ENCODE data around the gene ARFGAP2.
"Not testable (repeated sequence)": the region's sequence is repeated elsewhere in the genome, so short reads cannot be mapped to it uniquely, and the experiment has no call there.

ARFGAP2 gene

DNA sequence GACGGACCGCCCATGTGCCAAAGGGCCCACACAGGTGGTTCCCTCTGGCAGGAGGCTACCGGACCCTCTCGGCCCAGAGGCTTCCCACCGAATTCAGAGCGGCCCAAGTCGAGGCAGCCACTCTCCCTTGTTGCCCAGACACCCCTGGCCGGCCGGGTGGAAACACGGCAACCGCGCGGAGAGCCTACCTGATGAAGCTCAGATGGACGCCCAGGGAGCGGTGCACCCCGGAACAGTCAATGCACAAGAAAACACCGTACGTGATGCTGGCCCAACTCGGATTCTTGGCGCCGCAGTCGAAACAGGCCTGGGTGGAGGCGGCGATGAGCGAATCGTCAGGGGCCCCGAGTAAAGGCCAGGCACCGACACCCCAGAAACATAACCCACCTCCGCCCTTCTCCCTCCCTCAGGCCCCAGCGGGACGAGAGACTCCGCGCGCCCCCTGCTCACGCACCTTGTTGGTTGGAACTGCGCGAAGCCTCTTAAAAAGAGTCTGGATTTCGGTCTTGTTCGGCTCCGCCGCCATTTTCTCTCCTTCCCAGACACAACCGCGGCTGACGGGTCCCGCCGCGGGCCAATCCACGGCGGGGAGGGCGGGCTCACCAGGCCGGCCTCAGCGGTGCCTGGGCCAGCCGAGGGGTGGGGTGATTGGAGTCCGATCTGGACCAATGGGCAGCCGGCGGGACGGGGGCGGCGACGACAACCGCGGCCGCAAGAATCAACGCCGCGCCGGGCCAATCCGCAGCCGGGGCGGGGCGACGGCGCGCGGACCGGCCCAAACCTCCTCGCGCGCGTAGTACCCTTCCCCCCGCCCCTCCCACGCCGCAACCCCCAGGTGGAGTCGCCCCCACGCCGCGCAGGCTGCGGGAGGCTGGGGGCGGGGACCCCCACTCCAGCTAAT, at the start of gene ARFGAP2:
ARFGAP2 (minus strand) TSS at position 552 of the 901 bp plus-strand sequence; CDS start at position 526, 26 bp downstream.
- peak; percentile 99 for DNase-seq (ENCODE audit: low spot score)

DNA sequence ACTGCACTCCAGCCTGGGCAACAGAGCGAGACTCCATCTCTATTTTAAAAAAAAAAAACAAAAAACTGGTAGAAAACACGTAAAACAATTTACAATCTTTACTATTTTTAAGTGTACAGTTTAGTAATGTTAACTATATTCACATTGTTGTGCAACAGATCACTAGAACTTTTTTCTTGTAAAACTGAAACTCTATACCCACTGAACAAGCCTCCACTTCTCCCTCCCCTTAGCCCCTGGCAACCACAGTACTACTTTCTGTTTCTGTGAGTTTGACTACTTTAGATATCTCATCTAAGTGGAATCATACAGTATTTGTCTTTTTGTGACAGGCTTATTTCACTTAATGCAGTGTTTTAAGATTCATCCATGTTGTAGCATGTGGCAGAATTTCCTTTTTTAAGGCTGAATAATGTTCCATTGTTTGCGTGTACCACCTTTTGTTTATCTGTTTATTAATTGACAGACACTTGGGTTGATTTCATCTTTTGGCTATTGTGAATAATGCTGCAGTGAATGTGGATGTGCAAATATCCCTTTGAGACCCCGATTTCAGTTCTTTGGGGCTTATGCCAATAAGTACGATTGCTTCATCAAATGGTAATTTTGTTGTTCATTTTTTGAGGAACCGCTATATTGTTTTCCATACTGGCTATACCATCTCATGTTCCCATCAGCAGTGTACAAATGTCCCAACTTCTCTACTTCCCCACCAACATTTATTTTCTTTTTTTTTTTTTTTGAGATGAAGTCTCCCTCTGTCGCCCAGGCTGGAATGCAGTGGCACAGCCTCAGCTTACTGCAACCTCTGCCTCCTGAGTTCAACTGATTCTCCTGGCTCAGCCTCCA, 49.1 kb upstream of the ARFGAP2 start:
- DNase-seq (ENCODE audit: low spot score): no peak

DNA sequence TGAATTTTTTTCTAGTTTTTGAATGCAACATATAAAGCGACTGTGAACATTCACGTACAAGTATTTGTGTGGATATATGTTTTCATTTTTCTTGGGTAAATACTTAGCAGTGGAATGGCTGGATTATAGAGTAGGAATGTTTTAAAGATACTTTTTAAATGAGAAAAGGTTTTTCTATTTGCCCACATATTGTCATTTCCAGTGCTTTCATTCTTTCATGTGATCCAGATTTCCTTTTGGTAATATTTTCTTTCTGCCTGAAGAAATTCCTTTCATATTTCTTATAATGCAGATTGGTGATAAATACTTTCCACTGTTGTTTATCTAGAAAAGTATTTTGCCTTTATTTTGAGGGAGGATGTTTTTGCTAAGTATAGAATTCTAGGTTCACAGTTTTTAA, 46.0 kb upstream of the ARFGAP2 start:
- no peak for DNase-seq (ENCODE audit: low spot score)

DNA sequence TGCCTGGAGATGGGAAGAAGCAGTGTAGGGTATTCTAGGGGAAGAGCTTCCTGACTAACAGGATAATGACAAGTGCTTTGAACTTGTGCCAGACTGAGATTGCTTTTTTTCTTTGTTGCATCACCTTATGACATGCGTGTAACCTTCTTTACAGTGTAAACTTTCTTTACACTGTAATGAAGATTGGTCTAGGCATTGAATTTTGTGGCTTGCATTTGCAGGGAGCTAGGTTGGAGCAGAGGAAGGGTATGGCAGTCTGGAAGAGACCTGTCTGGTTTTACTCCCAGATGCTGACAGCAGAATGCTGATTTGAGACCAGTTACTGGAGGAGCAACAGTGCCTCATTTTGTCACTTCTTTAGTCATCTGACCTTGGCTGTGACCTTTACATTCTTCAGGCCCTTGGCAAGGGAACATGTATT, 43.7 kb upstream of the ARFGAP2 start:
- no peak for DNase-seq (ENCODE audit: low spot score)

DNA sequence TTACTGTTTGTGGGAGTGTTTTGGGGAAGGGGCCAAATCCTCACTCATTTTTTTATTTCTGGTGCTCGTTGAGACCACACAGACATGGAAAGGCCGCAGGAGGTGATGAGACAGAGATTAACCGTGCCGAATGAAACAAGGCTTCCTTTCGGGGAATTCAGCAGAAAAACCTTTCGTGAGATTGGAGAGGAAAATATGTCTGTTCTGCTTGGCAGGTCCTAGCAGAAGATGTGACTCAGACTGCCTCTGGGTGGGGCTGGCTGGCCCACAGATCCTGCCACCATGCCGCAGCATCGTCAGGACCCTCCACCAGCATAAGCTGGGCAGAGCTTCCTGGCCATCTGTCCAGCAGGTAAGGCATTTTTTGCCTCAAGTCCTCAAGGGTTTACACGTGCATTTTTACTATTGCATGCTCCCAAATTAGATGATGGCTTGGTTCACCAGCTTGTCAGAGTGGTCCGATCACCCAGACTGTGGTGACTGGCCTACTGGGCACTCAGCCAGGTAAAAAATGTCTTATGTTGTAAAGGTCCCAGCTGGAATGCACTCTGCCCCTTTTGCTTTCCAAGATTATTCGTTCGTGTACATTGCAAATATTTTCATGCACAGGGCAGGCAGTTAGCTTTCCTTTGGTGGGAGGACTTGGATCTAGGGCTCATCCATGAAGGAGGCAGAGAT, 39.6 kb upstream of the ARFGAP2 start:
- DNase-seq (ENCODE audit: low spot score): peak; percentile 61

DNA sequence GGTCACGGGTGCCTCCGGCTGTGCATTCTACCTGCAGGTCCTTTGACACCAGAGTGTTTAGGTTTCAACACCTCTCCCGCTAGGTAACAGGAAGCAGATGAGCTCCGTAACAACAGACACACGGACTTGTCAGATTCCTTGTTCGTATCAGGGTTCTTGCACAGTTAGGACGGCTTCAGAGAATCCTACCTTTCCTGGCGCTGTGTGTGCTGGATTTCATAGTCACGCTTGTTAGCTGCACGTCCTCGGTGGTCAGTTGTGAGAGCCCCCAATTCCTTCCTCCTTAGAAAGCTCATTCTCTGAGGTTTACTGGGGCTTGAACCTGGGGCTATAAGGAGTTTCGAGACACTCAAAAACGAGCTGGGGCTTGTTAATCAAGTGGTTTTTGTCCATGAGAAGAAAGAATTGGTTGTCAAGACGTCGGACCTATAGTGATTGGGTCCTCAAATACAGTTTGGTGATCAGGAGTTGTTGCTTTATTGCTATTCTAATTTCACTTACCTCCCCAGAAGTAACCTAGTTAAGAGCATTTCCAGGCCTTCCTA, 38.8 kb upstream of the ARFGAP2 start:
- no peak for DNase-seq (ENCODE audit: low spot score)

DNA sequence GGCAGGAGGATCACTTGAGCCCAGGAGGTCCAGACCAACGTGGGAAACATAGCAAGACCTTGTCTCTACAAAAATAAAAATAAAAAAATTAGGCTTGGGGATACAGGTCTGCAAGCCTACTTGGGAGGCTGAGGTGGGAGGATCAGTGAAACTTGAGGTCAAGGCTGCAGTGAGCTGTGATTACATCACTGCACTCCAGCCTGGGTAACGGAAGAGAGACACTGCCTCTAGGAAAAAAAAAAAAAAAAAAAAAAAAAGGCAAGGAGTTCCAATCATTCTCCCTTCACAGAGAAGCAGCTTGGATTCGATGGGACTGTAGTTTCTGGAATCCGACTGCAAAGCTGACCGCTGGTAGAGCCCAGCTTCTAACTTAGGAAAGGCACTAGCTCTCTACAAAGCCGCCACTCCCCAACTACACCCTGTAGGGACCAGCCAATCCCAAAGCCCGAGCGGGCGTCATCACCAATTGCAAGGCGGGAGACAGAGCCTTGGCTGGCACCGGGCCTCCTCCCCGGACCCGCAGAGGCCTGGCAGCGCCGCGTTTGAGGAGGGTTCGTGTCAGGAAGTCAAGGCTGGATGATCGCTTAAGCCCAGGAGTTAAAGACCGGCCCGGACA, 37.4 kb upstream of the ARFGAP2 start:
- DNase-seq (ENCODE audit: low spot score): peak; percentile 91

DNA sequence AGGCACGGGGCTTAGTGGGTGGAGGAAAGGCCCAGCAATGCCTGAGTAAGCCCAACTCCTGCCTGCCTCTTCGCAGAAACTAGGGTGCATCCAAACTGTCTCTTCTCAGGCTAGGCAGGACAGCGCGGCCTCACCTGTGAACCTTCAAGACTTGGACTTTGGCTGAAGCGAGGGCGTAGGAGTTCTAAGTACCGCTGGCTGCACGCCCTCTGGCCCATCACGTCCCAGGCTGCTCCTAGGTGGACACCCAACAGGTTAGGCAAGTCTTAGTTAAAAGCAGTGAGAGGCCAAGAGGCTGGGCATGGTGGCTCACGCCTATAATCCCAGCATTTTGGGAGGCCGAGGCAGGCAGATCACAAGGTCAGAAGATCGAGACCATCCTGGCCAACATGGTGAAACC, 36.3 kb upstream of the ARFGAP2 start:
- no peak for DNase-seq (ENCODE audit: low spot score)

DNA sequence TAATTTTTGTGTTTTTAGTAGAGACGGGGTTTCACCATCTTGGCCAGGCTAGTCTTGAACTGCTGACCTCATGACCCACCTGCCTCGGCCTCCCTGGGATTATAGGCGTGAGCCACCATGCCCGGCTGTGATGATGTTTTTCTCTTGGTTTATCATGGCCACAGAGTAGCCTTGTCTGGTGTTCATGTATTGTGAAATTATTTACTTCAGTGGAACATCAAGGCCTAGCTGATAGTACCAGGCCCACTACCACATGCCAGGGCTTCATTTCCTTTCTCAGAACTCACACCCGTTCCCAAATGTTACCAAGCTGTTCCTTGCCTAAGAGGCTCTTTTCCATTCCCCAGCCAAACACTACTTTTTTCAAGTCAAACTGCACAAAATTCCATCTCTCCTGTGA, 31.9 kb upstream of the ARFGAP2 start:
- no peak for DNase-seq (ENCODE audit: low spot score)

DNA sequence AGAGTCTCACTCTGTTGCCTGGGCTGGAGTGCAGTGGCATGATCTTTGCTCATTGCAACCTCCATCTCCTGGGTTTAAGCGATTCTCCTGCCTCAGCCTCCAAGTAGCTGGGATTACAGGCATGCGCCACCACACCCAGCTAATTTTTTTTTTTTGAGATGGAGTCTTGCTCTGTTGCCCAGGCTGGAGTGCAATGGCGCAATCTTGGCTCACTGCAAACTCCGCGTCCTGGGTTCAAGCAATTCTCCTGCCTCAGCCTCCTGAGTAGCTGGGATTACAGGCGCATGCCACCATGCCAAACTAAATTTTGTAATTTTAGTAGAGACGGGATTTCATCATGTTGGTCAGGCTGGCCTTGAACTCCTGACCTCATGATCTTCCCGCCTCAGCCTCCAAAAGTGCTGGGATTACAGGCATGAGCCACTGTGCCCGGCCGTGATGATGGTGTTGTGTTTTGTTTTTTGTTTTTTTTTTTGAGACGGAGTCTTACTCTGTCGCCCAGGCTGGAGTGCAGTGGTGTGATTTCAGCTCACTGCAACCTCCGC, 31.4 kb upstream of the ARFGAP2 start:
- DNase-seq (ENCODE audit: low spot score): not testable (repeated sequence)

DNA sequence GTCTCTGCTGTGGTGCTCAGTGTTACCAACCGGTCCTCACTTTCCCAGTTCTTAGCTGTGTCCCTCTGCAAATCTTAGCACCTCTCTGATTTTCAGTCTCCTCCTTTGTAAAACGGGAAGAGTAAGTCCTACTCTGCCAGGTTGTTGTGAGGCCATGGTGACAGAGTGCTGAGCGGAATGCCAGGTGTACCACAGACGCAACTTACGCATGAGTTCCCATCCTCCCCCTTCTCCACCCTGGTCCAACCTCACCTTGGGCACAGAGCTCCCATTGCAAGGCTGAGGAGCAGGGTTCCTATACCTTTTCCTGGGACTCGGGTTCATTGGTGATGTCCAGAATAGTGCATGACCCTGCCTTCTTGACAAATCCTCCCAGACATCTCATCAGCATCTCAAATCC, 30.8 kb upstream of the ARFGAP2 start:
- no peak for DNase-seq (ENCODE audit: low spot score)

DNA sequence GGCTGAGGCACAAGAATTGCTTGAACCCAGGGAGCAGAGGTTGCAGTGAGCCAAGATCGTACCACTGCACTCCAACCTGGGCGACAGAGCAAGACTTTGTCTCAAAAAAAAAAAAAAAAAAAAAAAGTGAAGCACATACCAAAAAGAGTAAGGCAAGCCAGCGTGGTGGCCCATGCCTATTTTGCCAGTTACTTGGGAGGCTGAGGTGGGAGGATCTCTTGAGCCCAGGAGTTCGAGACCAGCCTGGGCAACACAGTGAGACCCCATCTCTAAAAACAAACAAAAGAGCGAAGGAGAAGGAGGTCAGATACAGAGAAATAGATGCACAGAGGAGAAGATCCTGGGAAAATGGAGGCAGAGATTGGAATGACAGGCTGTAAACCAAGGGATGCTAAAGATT, 29.9 kb upstream of the ARFGAP2 start:
- DNase-seq (ENCODE audit: low spot score): not testable (repeated sequence)

DNA sequence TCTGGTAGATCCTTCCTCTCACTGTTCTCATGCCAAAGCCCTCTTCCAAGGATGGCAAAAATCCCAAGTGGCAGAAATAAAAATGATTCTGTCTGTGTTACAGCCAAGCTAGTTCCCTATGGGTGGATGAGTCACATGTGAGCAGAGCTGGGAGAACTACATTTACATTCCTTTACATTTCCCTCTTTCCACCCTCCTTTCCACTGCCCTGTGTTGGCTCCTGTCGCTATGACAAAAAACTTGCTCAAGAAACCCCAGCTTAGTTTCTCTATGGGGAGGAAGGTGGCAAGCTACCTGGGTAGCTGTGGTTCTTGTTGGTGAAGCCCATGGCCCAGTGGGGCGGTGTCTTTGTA, 27.9 kb upstream of the ARFGAP2 start:
- no peak for DNase-seq (ENCODE audit: low spot score)

DNA sequence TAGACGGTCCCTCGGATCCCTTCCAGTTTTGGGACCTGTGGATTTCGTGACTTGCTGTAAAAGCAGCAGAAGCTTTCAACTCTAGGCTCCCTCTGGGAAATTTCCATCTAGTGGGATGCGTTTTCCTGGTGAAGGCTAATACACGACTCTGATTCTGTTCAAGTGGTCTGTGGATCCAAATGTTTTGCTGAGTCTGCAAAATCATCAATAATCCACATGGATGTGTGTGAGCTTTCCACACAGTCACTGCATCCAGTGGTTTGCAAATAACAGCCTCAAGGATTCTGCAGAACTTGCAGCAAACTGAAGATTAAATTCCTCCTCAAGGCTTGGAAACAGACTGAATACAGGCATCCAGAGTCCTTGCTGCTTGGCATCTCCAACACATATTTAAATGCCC, 25.9 kb upstream of the ARFGAP2 start:
- no peak for DNase-seq (ENCODE audit: low spot score)

DNA sequence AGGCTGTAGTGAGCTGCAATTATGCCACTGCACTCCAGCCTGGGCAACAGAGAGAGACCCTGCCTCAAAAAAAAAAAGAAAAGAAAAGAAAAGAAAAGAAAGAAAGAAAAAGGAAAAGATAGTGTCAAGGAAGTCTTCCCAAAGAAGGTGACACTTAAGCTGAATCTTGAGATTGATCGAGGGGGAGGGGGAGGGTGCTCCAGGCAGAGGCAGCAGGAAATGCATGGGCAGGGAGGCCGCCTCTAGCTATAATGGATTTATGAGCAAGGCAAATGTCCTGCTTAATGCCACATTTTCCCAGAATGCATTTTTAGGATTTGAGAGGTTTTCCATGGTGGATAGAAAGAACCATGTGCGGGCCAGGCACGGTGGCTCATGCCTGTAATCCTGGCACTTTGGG, 24.3 kb upstream of the ARFGAP2 start:
- DNase-seq (ENCODE audit: low spot score): no peak

DNA sequence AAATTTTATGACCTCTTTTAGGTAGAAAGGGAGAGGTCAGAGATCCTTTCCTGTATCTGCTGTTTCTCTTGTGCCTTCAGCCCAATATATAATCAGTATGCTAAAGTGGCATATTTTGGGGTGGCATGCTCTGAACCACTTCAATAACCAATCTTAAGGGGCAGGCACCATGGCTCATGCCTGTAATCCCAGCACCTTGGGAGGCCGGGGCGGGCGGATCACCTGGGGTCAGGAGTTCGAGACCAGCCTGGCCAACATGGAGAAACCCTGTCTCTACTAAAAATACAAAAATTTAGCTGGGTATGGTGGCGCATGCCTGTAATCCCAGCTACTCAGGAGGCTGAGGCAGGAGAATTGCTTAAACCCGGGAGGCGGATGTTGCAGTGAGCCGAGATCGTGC, 21.5 kb upstream of the ARFGAP2 start:
- DNase-seq (ENCODE audit: low spot score): not testable (repeated sequence)

DNA sequence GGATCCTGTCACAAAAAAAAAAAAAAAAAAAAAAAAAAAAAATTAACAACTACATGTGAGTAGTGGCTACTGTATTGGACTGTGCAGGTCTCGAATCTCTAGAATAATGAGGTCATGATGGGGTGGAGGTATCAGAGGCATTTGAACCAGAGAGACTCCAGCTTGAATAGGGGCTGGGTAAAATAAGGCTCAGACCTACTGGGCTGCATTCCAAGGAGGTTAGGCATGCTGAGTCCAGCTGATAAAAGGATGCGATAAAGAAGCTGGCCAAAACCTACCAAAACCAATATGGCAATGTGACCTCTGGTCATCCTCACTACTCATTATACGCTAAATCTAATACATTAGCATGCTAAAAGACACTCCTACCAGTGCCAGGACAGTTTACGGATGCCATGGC, 15.4 kb upstream of the ARFGAP2 start:
- no peak for DNase-seq (ENCODE audit: low spot score)

DNA sequence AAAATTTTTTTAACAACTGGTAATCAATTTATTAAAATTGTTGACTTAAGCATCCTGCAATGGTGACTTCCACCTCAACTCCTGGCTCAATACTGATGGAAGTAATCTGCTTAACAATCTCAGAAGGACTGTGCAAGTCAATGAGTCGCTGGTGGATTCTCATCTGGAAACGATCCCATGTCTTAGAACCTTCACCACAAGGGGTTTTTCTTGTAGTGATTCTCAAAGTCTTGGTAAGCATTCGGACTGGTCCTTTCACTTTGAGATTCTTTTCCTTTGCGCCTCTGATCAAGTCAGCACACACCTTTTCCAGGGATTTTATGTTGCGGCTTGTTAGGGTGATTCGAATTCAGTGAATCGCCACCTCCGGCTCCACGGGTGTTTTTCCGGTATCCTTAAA, 14.5 kb upstream of the ARFGAP2 start:
- not testable (repeated sequence) for DNase-seq (ENCODE audit: low spot score)

DNA sequence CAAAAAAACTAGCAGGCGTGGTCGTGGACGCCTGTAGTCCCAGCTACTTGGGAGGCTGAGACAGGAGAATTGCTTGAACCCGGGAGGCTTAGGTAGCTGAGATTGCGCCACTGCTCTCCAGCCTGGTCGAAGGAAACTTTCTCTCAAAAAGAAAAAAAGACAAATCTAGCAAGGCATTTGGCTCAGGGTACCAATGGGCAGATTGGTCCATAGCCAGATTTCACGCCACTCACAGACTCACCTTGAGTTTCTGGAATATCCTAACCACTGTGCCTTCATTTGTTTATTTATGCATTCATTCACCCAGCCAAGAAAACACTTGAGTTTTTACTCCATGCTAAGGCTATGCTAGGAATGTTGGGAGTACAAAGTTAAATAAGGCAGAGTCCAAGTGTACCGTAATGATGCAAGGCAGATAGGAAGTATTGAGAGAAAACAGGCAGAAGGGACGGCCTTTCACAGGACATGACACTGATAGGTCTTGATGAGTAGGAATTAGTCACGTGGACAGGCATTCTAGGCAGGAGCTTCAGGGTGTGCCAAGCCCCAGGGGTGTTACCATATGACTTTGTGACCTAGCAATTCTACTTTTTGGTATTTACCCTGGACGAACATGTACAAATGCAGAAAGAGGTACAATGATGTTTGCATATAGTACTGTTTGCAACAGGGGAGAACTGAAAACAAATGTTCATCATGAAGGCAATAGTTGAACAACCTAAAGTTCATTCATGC, 12.6 kb upstream of the ARFGAP2 start:
- no peak for DNase-seq (ENCODE audit: low spot score)

DNA sequence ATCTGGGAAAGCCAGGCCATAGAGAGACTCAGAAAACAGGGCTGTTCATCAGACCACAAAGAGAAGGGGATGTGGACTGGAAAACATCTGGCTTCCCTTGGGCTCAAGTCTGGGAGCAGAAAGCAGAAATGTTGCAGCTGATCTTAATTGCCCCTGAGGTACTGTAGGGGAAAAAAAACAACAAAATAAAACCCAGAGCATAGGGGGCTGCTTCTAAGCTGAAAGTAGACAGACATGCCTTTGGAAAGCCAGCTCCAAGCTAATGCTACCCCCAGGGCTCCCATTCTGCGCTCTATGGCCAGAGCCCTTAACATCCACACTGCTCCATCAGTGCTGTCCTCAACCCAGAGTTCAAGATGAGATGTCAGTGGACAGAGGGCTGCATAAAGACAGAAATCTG, 11.6 kb upstream of the ARFGAP2 start:
- DNase-seq (ENCODE audit: low spot score): peak; percentile 6

DNA sequence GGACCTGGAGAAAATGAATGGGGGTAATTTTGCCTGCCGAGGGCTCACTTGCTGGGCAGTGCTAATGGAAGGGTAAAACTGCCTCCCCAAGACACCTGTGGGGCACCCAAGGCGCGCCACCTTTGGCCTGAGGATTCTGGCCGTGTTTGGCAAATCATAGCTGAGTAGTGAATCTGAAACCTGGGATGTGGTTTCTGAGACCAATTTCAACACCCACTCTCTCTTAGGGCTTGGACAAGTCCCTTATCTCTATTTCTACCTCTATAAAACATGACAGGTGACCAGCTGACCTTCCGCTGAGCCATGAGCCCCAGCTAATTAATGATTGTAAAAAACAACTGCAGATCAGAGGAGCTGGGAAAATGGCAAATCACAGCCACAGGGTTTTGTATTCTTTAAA, 11.0 kb upstream of the ARFGAP2 start:
- DNase-seq (ENCODE audit: low spot score): no peak

All from D341Med (cell line).